Astrocyte (in vitro differentiated cells and primary cell): Measurements from ENCODE around the gene INVS. TPM values are rescaled to one million over a fixed set of nuclear protein-coding genes. Genes with fewer than 3 reads are reported as not detected.

Experiments used
- DNase-seq: peaks from one replicate; pipeline ENCODE4 v3.0.0-alpha.2; 2010; ENCODE audit warnings: low read depth
- FAIRE-seq: peaks from 2 replicates; lab custom pipeline; 2011; peaks lifted over from hg19 to GRCh38; lab: Jason Lieb, UNC
- H2AFZ ChIP-seq: 2 replicates; pipeline ENCODE4 v1.6.0; 2012; ENCODE audit warnings: low read depth, low read length, inconsistent platforms
- H3K27ac ChIP-seq: 2 replicates; pipeline ENCODE4 v1.5.1; 2011; ENCODE audit warnings: low read depth, low read length, inconsistent platforms
- H3K27me3 ChIP-seq: 2 replicates; pipeline ENCODE4 v1.6.0; 2011; ENCODE audit warnings: low read length, inconsistent platforms; ENCODE audit not compliant: insufficient read depth
- H3K36me3 ChIP-seq: 2 replicates; pipeline ENCODE4 v1.5.1; 2011; ENCODE audit warnings: low read length, inconsistent platforms; ENCODE audit not compliant: insufficient read depth
- H3K4me1 ChIP-seq: 2 replicates; pipeline ENCODE4 v1.5.1; 2011; ENCODE audit warnings: low read length, inconsistent platforms; ENCODE audit not compliant: insufficient read depth
- H3K4me2 ChIP-seq: 2 replicates; pipeline ENCODE4 v1.6.0; 2012; ENCODE audit warnings: low read length, inconsistent platforms
- H3K4me3 ChIP-seq: 2 replicates; pipeline ENCODE4 v1.5.1; 2011; ENCODE audit warnings: low read depth, mild to moderate bottlenecking, low read length, inconsistent platforms; ENCODE audit not compliant: insufficient read depth
- H3K79me2 ChIP-seq: 2 replicates; pipeline ENCODE4 v1.6.0; 2012; ENCODE audit warnings: mild to moderate bottlenecking, low read length, inconsistent platforms; ENCODE audit not compliant: insufficient read depth
- H3K9ac ChIP-seq: 2 replicates; pipeline ENCODE4 v1.6.0; 2012; ENCODE audit warnings: mild to moderate bottlenecking, low read length, inconsistent platforms
- H3K9me3 ChIP-seq: 2 replicates; pipeline ENCODE4 v1.5.1; 2012; ENCODE audit warnings: low read depth, mild to moderate bottlenecking, low read length, inconsistent platforms; ENCODE audit not compliant: insufficient read depth
- H4K20me1 ChIP-seq: 2 replicates; pipeline ENCODE4 v1.6.0; 2012; ENCODE audit warnings: low read length, inconsistent platforms; ENCODE audit not compliant: insufficient read depth
- H3K27ac Mint-ChIP-seq: one replicate; pipeline ENCODE4 v1.8.0; 2021; ENCODE audit warnings: mild to moderate bottlenecking, mixed read lengths; ENCODE audit not compliant: unreplicated experiment
- H3K27me3 Mint-ChIP-seq: one replicate; pipeline ENCODE4 v1.8.0; 2021; ENCODE audit warnings: low read depth, mixed read lengths; ENCODE audit not compliant: unreplicated experiment
- H3K36me3 Mint-ChIP-seq: one replicate; pipeline ENCODE4 v1.8.0; 2021; ENCODE audit warnings: low read depth, mixed read lengths; ENCODE audit not compliant: unreplicated experiment
- H3K4me1 Mint-ChIP-seq: one replicate; pipeline ENCODE4 v1.8.0; 2021; ENCODE audit warnings: low read depth, mixed read lengths; ENCODE audit not compliant: unreplicated experiment
- H3K4me3 Mint-ChIP-seq: one replicate; pipeline ENCODE4 v1.8.0; 2021; ENCODE audit warnings: mild to moderate bottlenecking, moderate library complexity, mixed read lengths; ENCODE audit not compliant: unreplicated experiment
- H3K9me3 Mint-ChIP-seq: one replicate; pipeline ENCODE4 v1.8.0; 2021; ENCODE audit warnings: mild to moderate bottlenecking, mixed read lengths; ENCODE audit not compliant: unreplicated experiment
- EZH2 ChIP-seq: IDR thresholded peaks from 2 replicates; pipeline ENCODE4 v1.6.1; 2012; ENCODE audit warnings: mild to moderate bottlenecking, low read length, inconsistent platforms; ENCODE audit not compliant: insufficient read depth
- total RNA-seq: library from RNA; stranded (reverse); gene quantifications from 2 replicates; pipeline ENCODE4 v1.2.1, GENCODE V29; 2021
- TF ChIP-seq, protein P1 (sequence below): IDR thresholded peaks from 2 replicates; pipeline ENCODE4 v1.5.1; 2011; ENCODE audit warnings: low read depth, mild to moderate bottlenecking, inconsistent platforms, low read length, moderate library complexity; ENCODE audit not compliant: insufficient read depth

The INVS gene
- total RNA-seq, 1 donor from 2014 or later = 17.5 TPM

DNA sequence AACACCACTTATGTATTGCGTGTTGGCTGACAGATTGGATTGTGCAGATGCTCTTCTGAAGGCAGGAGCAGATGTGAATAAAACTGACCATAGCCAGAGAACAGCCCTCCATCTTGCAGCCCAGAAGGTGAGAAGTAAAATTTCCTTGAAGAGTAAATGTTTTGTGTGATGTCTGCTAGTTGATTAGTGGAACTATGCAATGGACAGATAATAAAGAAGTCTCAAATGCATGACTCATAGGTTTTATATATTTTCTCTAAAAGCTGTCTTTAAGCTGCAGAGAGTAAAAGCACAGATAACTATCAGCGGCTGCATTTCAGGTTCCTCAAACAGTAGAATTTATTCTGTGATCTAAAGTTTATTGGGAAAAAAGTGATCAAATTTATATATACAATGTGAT is 27.4 kb downstream of the INVS start:
- no peaks in the 10 kb centered on the region for H3K4me1 ChIP-seq
- no peak overlapping the region for H3K4me2 ChIP-seq
- peaks cover 2% of the 10 kb centered on the region for H3K36me3 ChIP-seq
- TF ChIP-seq, protein P1, sequence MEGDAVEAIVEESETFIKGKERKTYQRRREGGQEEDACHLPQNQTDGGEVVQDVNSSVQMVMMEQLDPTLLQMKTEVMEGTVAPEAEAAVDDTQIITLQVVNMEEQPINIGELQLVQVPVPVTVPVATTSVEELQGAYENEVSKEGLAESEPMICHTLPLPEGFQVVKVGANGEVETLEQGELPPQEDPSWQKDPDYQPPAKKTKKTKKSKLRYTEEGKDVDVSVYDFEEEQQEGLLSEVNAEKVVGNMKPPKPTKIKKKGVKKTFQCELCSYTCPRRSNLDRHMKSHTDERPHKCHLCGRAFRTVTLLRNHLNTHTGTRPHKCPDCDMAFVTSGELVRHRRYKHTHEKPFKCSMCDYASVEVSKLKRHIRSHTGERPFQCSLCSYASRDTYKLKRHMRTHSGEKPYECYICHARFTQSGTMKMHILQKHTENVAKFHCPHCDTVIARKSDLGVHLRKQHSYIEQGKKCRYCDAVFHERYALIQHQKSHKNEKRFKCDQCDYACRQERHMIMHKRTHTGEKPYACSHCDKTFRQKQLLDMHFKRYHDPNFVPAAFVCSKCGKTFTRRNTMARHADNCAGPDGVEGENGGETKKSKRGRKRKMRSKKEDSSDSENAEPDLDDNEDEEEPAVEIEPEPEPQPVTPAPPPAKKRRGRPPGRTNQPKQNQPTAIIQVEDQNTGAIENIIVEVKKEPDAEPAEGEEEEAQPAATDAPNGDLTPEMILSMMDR = no peak
- TF ChIP-seq EZH2 = no peak
- H4K20me1 ChIP-seq = peaks cover 7% of the 10 kb centered on the region
- no peak overlapping the region for H3K27ac ChIP-seq
- no peak overlapping the region for H3K4me3 ChIP-seq
- Mint-ChIP-seq H3K9me3 (no peaks in the 10 kb centered on the region), H3K36me3 (peaks cover 3% of the 10 kb centered on the region), H3K27me3 (no peaks in the 10 kb centered on the region), H3K27ac (no peak overlapping the region), H3K4me3 (no peak overlapping the region), H3K4me1 (peaks cover 6% of the 10 kb centered on the region)
- no peaks in the 10 kb centered on the region for H3K9me3 ChIP-seq
- no peak overlapping the region for H2AFZ ChIP-seq
- H3K79me2 ChIP-seq = no peaks in the 10 kb centered on the region
- DNase-seq (no peak), FAIRE-seq (no peak)
- H3K9ac ChIP-seq = no peak overlapping the region
- H3K27me3 ChIP-seq = no peaks in the 10 kb centered on the region

DNA sequence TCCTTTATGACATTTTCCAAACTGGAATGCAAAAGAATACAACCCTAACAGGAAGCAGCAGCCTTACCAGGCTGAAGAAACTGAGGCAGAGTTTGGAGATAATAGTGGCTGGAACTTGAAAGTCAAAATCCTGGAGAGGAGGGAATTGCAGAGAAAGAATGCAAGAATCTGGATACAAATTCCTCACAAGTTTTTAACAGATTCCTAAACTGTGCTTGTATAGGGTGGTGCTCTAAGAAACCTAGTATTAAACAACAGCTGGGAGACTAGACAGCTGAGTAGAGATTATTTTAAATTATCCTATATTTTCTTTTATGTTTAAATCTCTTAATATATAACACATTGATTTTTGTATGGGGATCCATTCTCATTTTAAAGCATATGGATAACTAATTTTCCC is 30.7 kb downstream of the INVS start:
- H2AFZ ChIP-seq = no peak overlapping the region
- H3K9me3 ChIP-seq = no peaks in the 10 kb centered on the region
- no peaks in the 10 kb centered on the region for H3K27me3 ChIP-seq
- no peaks in the 10 kb centered on the region for H3K36me3 Mint-ChIP-seq
- DNase-seq (no peak), FAIRE-seq (no peak)
- H3K4me2 ChIP-seq = no peak overlapping the region
- H4K20me1 ChIP-seq = peaks cover 6% of the 10 kb centered on the region
- TF ChIP-seq, protein P1 = no peak
- TF ChIP-seq EZH2 = no peak
- no peaks in the 10 kb centered on the region for H3K9me3 Mint-ChIP-seq
- peaks cover 6% of the 10 kb centered on the region for H3K4me1 Mint-ChIP-seq
- H3K9ac ChIP-seq = no peak overlapping the region
- no peak overlapping the region for H3K27ac ChIP-seq
- no peak overlapping the region for H3K4me3 ChIP-seq
- H3K36me3 ChIP-seq = no peaks in the 10 kb centered on the region
- no peaks in the 10 kb centered on the region for H3K4me1 ChIP-seq
- H3K27ac Mint-ChIP-seq = no peak overlapping the region
- no peaks in the 10 kb centered on the region for H3K27me3 Mint-ChIP-seq
- H3K4me3 Mint-ChIP-seq = no peak overlapping the region
- no peaks in the 10 kb centered on the region for H3K79me2 ChIP-seq

- TF ChIP-seq EZH2 = no peak
- TF ChIP-seq, protein P1 = no peak
- no peak overlapping the region for H3K27ac ChIP-seq
- DNase-seq (no peak), FAIRE-seq (no peak)
- Mint-ChIP-seq H3K4me3 (no peak overlapping the region), H3K4me1 (peaks cover 6% of the 10 kb centered on the region), H3K9me3 (no peaks in the 10 kb centered on the region), H3K36me3 (no peaks in the 10 kb centered on the region), H3K27me3 (no peaks in the 10 kb centered on the region), H3K27ac (no peak overlapping the region)
- H3K9me3 ChIP-seq = no peaks in the 10 kb centered on the region
- H3K36me3 ChIP-seq = no peaks in the 10 kb centered on the region
- no peak overlapping the region for H2AFZ ChIP-seq
- H4K20me1 ChIP-seq = no peaks in the 10 kb centered on the region
- no peak overlapping the region for H3K9ac ChIP-seq
- H3K79me2 ChIP-seq = no peaks in the 10 kb centered on the region
- H3K4me3 ChIP-seq = no peak overlapping the region
- no peaks in the 10 kb centered on the region for H3K27me3 ChIP-seq
- no peak overlapping the region for H3K4me2 ChIP-seq
- H3K4me1 ChIP-seq = no peaks in the 10 kb centered on the region
Observed at GRCh38 chr9:100131216-100131615, 32.2 kb downstream of the INVS start.
